Brain microvascular endothelial cell (primary cell): ENCODE data around the gene CCS.
A peak's percentile ranks its signal among the peaks of the same experiment; 100 is the strongest.

Experiments
- DNase-seq: peaks from one replicate; pipeline ENCODE4 v3.0.0-alpha.2; 2020
- H3K27ac ChIP-seq: fragments of 250-450 bp; sonication (Bioruptor Pico); 2 replicates; pipeline ENCODE4 v1.5.1; 2020; ENCODE audit warnings: mild to moderate bottlenecking, moderate library complexity
- H3K27me3 ChIP-seq: fragments of 250-450 bp; sonication (Bioruptor Pico); replicated peaks from 2 replicates; pipeline ENCODE4 v1.5.1; 2020; ENCODE audit warnings: mild to moderate bottlenecking
- H3K36me3 ChIP-seq: fragments of 250-450 bp; sonication (Bioruptor Pico); replicated peaks from 2 replicates; pipeline ENCODE4 v1.5.1; 2020; ENCODE audit warnings: mild to moderate bottlenecking
- H3K4me3 ChIP-seq: 2 replicates; pipeline ENCODE4 v1.5.1; 2011; ENCODE audit warnings: low read depth, mild to moderate bottlenecking, control low read depth, low read length, moderate library complexity
- in situ Hi-C: cut with HindIII; loops from 2 replicates; pipeline ENCODE4 v1.10.0; 2017; ENCODE audit warnings: low sequenced_read_pairs, low pct_ligation_motif_present
- TF ChIP-seq, protein P1 (sequence below): IDR thresholded peaks from 2 replicates; pipeline ENCODE4 v1.5.1; 2011; ENCODE audit warnings: low read depth, mild to moderate bottlenecking, moderate library complexity, low read length, control low read depth, inconsistent platforms; ENCODE audit errors: missing control alignments

CCS gene

GRCh38 chr11:66612458-66612857, 19.5 kb downstream of the CCS start:
- peaks cover 3% of the 10 kb centered on the region for H3K36me3 ChIP-seq
- no peak for DNase-seq
- H3K27ac ChIP-seq, result no peak overlapping the region
- H3K4me3 ChIP-seq, result no peak overlapping the region
- H3K27me3 ChIP-seq, result no peaks in the 10 kb centered on the region
- in situ Hi-C loops, result no loop called here
- TF ChIP-seq, protein P1, sequence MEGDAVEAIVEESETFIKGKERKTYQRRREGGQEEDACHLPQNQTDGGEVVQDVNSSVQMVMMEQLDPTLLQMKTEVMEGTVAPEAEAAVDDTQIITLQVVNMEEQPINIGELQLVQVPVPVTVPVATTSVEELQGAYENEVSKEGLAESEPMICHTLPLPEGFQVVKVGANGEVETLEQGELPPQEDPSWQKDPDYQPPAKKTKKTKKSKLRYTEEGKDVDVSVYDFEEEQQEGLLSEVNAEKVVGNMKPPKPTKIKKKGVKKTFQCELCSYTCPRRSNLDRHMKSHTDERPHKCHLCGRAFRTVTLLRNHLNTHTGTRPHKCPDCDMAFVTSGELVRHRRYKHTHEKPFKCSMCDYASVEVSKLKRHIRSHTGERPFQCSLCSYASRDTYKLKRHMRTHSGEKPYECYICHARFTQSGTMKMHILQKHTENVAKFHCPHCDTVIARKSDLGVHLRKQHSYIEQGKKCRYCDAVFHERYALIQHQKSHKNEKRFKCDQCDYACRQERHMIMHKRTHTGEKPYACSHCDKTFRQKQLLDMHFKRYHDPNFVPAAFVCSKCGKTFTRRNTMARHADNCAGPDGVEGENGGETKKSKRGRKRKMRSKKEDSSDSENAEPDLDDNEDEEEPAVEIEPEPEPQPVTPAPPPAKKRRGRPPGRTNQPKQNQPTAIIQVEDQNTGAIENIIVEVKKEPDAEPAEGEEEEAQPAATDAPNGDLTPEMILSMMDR, result no peak

DNA sequence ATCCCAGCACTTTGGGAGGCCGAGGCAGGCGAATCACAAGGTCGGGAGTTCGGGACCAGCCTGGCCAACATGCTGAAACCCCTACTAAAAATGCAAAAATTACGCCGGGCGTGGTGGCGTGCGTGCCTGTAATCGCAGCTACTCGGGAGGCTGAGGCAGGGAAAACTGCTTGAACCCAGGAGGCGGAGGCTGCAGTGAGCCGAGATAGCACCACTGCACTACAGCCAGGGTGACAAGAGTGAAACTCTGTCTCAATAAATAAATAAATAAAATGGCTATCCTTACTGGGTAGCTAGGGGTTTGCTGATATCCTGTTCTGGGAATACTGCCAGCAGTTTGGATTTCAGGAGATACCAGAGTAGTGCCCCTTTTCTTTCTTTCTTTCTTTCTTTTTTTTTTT, 21.1 kb downstream of the CCS start:
- no peak for DNase-seq
- Histone ChIP-seq H3K27ac (no peak overlapping the region), H3K27me3 (no peaks in the 10 kb centered on the region), H3K36me3 (peaks cover 9% of the 10 kb centered on the region), H3K4me3 (no peak overlapping the region)
- TF ChIP-seq, protein P1, result no peak
- in situ Hi-C loops, result no loop called here

DNA sequence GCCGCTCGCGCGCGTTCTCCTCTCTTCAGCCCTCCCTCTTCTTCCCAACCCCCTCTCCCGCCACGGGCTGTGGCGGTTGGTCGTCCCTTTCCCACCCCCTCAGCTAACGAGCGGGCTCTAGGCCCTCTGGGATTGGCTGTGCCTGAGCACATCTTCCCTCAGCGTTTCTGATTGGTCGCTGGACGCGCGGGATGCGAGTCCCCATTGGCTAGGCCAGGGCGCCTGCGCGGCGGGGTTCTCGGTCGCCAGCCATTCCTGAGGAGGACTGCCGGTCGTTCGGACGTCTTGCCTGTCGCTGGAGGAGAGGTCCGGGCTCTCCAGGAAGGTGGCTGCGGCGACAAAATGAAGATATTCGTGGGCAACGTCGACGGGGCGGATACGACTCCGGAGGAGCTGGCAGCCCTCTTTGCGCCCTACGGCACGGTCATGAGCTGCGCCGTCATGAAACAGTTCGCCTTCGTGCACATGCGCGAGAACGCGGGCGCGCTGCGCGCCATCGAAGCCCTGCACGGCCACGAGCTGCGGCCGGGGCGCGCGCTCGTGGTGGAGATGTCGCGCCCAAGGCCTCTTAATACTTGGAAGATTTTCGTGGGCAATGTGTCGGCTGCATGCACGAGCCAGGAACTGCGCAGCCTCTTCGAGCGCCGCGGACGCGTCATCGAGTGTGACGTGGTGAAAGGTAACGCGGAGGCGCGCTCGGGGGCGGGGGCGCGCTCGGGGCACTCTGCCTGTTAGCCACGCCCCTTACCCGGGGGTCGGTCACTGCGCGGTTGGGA, 23.6 kb downstream of the CCS start, which contains the start of gene RBM14:
RBM14 (plus strand) TSS at position 252 of the 776 bp plus-strand sequence; CDS start at position 343, 91 bp downstream.
- DNase-seq, result peak; percentile 99
- H3K27me3 ChIP-seq, result no peaks in the 10 kb centered on the region
- peak within 1 kb of the TSS; percentile 97 for H3K4me3 ChIP-seq
- H3K27ac ChIP-seq, result peak within 1 kb of the TSS; percentile 87
- TF ChIP-seq, protein P1, result no peak
- in situ Hi-C loops, result no loop called here
- H3K36me3 ChIP-seq, result peaks cover 13% of the 10 kb centered on the region

GRCh38 chr11:66617155-66617834, 24.3 kb downstream of the CCS start:
- peak; percentile 40 for DNase-seq
- Histone ChIP-seq H3K36me3 (peaks cover 13% of the 10 kb centered on the region), H3K4me3 (peak overlapping the region; percentile 97), H3K27ac (peak overlapping the region; percentile 87), H3K27me3 (no peaks in the 10 kb centered on the region)
- in situ Hi-C loops, result no loop called here
- TF ChIP-seq, protein P1, result no peak

DNA sequence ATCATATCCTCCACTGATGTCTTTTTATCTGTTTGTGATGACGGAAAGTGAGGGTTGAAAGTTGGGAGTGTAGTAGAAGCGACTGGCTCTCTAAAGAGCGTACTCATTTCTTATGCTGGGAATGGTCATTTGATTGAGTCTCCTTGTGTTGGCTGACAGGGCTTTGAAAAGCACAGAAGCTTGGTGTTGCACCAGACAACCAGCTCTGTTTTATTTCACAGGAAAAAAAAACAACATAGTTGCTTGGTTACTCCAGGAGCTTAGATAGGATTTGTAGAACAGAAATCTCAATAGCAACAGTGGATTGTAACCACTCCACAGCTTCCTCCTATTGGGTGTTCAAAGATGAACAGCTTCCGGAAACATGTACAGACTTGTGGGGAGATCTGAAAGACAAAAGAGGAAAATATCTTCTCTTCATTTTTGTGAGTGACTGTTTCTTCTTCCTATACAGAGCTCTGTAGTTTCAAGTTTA, 26.1 kb downstream of the CCS start:
- peak overlapping the region; percentile 72 for H3K27ac ChIP-seq
- H3K4me3 ChIP-seq, result peak overlapping the region; percentile 97
- H3K27me3 ChIP-seq, result no peaks in the 10 kb centered on the region
- TF ChIP-seq, protein P1, result no peak
- peak; percentile 60 for DNase-seq
- in situ Hi-C loops, result no loop called here
- peaks cover 22% of the 10 kb centered on the region for H3K36me3 ChIP-seq
